Colon (tissue), 2 donors: ENCODE results near the gene ATG3.
"Not testable (repeated sequence)": the region's sequence is repeated elsewhere in the genome, so short reads cannot be mapped to it uniquely, and the experiment has no call there.

Experiments
- FAIRE-seq: peaks from 2 replicates; lab custom pipeline; 2012; peaks lifted over from hg19 to GRCh38; lab: Jason Lieb, UNC
- donor health status: control.
- donor health status: control.

ATG3 gene

GRCh38 chr3:112560721-112561483 is 860 bp downstream of the ATG3 start:
- no peak for FAIRE-seq

- no peak for FAIRE-seq
Measured at GRCh38 chr3:112560307-112560706, 1.5 kb downstream of the ATG3 start.

- no peak for FAIRE-seq
Measured at GRCh38 chr3:112557976-112558375, 3.8 kb downstream of the ATG3 start.

DNA sequence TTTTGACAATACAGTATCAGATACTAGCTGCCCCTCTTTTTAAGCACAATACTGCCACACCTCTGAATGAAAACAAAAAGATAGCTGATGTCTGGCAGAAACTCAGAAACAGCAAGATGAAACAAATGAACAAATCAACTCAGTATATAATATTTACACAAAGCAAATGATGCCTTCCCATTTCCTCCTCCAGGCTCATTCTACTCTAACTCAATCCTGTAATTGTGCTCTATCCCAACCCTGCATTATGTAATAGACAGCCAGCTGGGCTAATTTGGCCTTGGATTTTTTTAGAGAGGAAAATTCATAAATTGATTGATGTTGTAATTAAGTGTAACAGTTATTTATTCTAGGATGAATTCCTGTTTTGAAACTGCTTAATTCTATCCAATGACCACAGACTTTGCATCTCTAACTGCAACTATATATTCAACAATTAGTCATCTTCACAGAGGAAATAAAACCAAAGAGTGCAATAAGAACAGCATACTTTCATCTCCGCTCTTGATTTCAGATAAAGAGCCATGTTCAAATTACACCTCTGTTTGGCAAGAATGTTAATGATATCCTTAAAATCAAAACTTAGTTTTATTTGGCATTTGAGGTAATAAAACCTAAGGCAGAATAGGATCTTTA is 6.1 kb downstream of the ATG3 start:
- no peak for FAIRE-seq

DNA sequence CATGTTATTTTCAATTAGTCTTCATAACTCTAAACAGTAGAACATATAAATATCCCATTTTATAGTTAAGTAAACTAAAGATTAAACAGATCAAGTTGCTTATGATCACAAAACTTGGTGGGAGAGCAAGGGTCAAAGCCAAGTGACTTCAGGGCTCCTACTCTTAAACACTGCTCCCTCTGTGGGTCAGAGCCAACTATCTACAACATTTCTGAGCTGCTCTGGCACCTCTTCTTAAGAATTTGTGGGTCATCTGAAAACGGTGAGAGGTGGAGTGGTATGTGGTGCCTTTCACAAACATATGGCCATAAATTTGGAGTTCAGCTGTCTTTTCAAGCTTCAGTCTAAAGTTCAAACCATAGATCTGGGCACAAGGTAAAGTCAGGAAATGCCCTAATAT is 10.9 kb downstream of the ATG3 start:
- FAIRE-seq: no peak

DNA sequence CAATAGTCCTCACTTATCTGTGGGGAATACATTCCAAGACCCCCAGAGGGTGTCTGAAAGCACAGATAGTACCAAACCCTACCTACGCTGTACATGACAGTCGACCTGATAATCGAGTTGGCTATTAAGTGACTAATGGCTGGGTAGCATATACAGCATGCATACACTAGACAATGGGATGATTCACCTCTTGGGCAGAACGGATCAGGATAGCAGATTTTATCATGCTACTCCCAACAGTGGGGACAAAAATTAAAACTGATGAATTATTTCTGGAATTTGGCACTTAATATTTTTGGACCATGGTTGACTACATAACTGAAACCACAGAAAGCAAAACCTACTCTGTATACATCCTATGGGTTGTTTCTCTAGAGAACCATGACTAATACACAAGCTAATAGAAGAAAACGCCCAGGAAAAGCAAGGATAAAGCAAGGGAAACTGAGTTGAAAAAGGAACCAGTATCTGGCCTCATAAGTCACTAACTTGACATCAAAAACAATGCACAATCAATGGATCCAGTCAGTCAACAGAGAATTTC is 15.5 kb downstream of the ATG3 start:
- no peak for FAIRE-seq

GRCh38 chr3:112539825-112540650 is 21.7 kb downstream of the ATG3 start:
- FAIRE-seq: no peak

- peak; percentile 78 for FAIRE-seq
Measured at GRCh38 chr3:112531358-112531781, 30.4 kb downstream of the ATG3 start.

DNA sequence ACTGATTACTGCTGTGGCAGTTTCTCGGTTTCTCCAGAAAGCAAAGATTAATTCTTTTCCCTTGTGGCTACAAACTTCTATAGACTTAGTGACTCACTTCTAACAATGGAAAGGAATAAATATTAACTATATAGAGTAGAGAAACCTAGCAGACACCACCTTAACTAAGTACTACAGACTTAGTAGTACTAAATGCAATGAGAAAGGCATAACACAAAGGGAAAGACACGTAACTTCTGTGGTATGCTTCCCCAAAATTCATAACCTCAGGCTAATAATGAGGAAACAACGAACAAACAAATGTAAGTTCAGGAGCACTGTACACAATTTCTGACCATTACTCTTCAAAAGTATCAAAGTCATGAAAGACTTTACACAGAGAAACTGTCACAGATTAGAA is 31.2 kb downstream of the ATG3 start:
- FAIRE-seq: no peak

- not testable (repeated sequence) for FAIRE-seq
Measured at GRCh38 chr3:112524127-112524526, 37.6 kb downstream of the ATG3 start.

DNA sequence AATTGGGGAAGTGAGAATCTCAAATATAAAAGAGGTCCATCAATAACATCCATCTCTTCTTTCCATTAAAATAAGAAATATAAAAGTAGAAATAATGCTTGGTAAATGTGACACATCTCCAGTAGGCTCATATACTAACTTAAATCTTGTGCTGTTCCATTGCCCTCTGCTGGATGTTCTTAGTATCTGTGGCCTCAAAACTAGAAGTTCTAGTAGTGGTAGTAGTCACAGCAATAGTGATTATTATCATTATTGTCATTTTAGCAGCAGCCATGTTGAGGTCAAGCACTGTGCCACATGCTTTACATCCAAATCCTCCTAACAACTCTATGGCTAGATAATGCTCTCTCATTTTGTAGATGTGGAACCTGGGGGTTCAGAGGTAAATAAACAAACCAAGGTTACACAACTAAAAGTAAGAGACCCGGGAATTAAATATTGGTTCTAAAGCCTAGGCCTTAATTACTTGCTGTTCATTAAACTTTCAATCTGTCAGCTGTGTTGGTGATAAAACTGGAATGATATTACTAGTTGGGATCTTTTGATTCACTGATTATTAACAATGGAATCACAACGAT is 42.2 kb downstream of the ATG3 start:
- FAIRE-seq: peak; percentile 66

DNA sequence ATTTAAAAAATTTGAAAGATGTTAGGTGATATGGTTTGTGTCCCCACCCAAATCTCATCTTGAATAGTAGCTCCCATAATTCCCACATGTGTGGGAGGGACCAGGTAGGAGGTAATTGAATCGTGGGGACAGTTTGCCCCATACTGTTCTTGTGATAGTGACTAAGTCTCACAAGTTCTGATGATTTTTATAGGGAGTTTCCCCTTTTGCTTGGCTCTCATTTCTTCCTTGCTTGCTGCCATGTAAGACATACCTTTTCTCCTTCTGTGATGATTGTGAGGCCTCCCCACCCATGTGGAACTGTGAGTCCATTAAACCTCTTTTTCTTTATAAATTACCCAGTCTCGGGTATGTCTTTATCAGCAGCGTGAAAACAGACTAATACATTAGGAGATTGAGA is 42.8 kb downstream of the ATG3 start:
- not testable (repeated sequence) for FAIRE-seq

- FAIRE-seq: no peak
Measured at GRCh38 chr3:112514527-112515128, 47.1 kb downstream of the ATG3 start.

GRCh38 chr3:112512320-112512719 is 49.4 kb downstream of the ATG3 start:
- FAIRE-seq: peak; percentile 64

- peak; percentile 5 for FAIRE-seq
Measured at GRCh38 chr3:112508860-112509259, 52.9 kb downstream of the ATG3 start.

DNA sequence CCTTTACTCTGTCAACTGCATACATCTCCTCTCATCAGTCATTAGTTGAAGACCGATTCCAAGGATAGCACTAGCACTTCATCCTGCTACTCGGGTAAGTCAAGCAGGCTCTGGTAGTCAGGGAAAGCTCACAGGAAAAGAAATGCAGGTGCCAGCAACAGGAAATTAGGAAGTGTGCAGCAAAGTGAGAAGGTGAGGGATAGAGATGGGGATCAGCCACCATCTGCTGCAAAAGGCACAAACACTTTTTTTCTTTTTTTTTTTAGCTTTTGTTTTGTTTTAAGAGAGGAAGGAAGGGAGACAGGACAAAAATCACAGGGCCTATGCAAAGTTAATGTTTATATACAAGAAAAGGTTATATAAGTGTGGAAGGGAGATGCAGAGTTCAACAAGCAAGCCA is 53.5 kb downstream of the ATG3 start:
- FAIRE-seq: no peak

GRCh38 chr3:112505907-112506306 is 55.9 kb downstream of the ATG3 start:
- no peak for FAIRE-seq

GRCh38 chr3:112504123-112504522 is 57.6 kb downstream of the ATG3 start:
- FAIRE-seq: no peak

GRCh38 chr3:112503304-112503972 is 58.3 kb downstream of the ATG3 start:
- FAIRE-seq: no peak

DNA sequence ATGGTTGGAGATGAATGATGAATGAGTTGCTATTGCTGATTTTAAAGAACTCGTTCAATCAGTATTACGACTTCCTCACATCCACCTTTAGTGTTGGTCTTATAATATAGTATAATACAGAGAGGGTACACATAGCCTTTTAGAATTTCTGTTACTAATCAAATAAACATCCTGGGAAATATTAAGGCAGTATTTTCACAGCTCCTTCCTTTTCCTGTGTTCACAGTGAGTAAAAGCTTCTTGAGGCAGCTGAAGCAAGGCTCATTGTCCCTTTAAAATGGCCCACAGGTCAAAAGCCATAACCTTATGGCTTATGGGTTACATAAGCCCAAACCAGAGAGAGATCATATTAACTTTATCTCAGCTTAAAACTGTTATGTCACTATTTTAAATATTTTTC is 61.1 kb downstream of the ATG3 start:
- FAIRE-seq: no peak
